Right ventricle myocardium inferior (tissue), 1 donor: ENCODE data around the gene USP47. TPM values are rescaled to one million over a fixed set of nuclear protein-coding genes. Genes with fewer than 3 reads are reported as not detected.
A peak's percentile ranks its signal among the peaks of the same experiment; 100 is the strongest.

Experiments used
- ATAC-seq: fragments of 200-7000 bp; cut with Tn5 transposase; one replicate; pipeline ENCODE4 v1.9.1; 2020; ENCODE audit warnings: mild to moderate bottlenecking, moderate library complexity
- DNase-seq: peaks from one replicate; pipeline ENCODE4 v3.0.0; 2021; ENCODE audit errors: missing footprints
- intact Hi-C: fragments of 100-400 bp; cut with DNase I; formaldehyde crosslinking; loops from one replicate; pipeline ENCODE4 v1.11.0; 2022
- total RNA-seq: library from RNA; stranded (reverse); fragmentation: NEBNext Ultra II Directional; extraction: Animal tissue kit (Norgen Biotek cat#: 25700); gene quantifications from one replicate; pipeline ENCODE4 v1.2.1, GENCODE V29; 2021
- donor health status: DM: no; HTN: yes; CAD: no; lungs with severe emphysema.

USP47 gene
- total RNA-seq, 1 donor from 2014 or later: 48.9 TPM

GRCh38 chr11:11952036-11952435, 110.3 kb downstream of the USP47 start:
- DNase-seq (no peak), ATAC-seq (no peak)
- intact Hi-C loops: no loop called here

GRCh38 chr11:11956006-11956405, 114.2 kb downstream of the USP47 start:
- DNase-seq (no peak), ATAC-seq (no peak)
- intact Hi-C loops: no loop called here

- intact Hi-C loops: no loop called here
- ATAC-seq (no peak), DNase-seq (no peak)
Observed at GRCh38 chr11:11958403-11959231, 116.8 kb downstream of the USP47 start.

GRCh38 chr11:11959601-11960000, 117.8 kb downstream of the USP47 start:
- no peak for ATAC-seq
- no peak for DNase-seq
- intact Hi-C loops: no loop called here

GRCh38 chr11:11960687-11961086, 118.9 kb downstream of the USP47 start:
- no peak for ATAC-seq
- no peak for DNase-seq
- intact Hi-C loops: no loop called here

GRCh38 chr11:11961399-11962028, 119.7 kb downstream of the USP47 start:
- DNase-seq (no peak), ATAC-seq (no peak)
- intact Hi-C loops: no loop called here

- no peak for DNase-seq
- intact Hi-C loops: no loop called here
- no peak for ATAC-seq
Observed at GRCh38 chr11:11963067-11963466, 121.3 kb downstream of the USP47 start.

GRCh38 chr11:11963842-11964773, 122.3 kb downstream of the USP47 start:
- peak; percentile 63 for ATAC-seq
- intact Hi-C loops: no loop called here
- DNase-seq: no peak

GRCh38 chr11:11964774-11965150, 123.0 kb downstream of the USP47 start:
- DNase-seq: no peak
- intact Hi-C loops: no loop called here
- ATAC-seq: no peak

- intact Hi-C loops: no loop called here
- ATAC-seq (no peak), DNase-seq (no peak)
Observed at GRCh38 chr11:11965192-11965591, 123.4 kb downstream of the USP47 start.

- ATAC-seq: no peak
- intact Hi-C loops: no loop called here
- no peak for DNase-seq
Observed at GRCh38 chr11:11965656-11966353, 124.0 kb downstream of the USP47 start.

GRCh38 chr11:11966354-11966741, 124.6 kb downstream of the USP47 start:
- no peak for DNase-seq
- ATAC-seq: no peak
- intact Hi-C loops: no loop called here

- peak; percentile 63 for ATAC-seq
- peak; percentile 89 for DNase-seq
- intact Hi-C loops: no loop called here
Observed at GRCh38 chr11:11966826-11967668, 125.3 kb downstream of the USP47 start.

- no peak for DNase-seq
- no peak for ATAC-seq
- intact Hi-C loops: no loop called here
Observed at GRCh38 chr11:11967669-11968510, 126.1 kb downstream of the USP47 start.

GRCh38 chr11:11968511-11969280, 126.9 kb downstream of the USP47 start:
- intact Hi-C loops: no loop called here

More at GRCh38 chr11:11968511-11969280, 126.9 kb downstream of the USP47 start:
- DNase-seq (no peak), ATAC-seq (no peak)
